Hepatocyte (in vitro differentiated cells): ENCODE data around the gene SEMA6C.

Experiments used
- EZH2phosphoT487 ChIP-seq: fragments of 200-600 bp; sonication (generic); IDR thresholded peaks from one replicate; pipeline ENCODE4 v1.6.1; 2018; ENCODE audit warnings: antibody characterized with exemption, mild to moderate bottlenecking, low read depth, moderate library complexity; ENCODE audit not compliant: unreplicated experiment, severe bottlenecking
- TF ChIP-seq, protein P1 (sequence below): fragments of 200-600 bp; sonication (generic); IDR thresholded peaks from 2 replicates; pipeline ENCODE4 v1.5.1; 2016; ENCODE audit warnings: antibody characterized with exemption, mild to moderate bottlenecking; ENCODE audit not compliant: poor library complexity

DNA sequence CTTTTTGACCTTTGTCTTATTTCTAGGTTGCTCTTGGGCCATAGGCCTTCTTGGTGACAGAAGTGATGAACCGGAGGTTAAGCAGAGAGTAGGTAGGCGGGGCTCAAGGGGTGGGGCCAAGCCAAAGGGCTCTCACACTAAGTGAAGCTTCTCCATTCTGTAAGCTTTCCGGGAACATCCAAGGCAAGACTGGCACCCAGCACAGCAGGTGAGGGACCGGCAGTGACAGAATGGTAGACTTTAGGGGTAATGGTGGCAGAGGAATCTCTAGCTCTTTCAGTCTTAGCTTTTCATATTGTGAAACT lies 10.0 kb upstream of the SEMA6C start, which contains the start of gene TNFAIP8L2:
- TF ChIP-seq, protein P1, sequence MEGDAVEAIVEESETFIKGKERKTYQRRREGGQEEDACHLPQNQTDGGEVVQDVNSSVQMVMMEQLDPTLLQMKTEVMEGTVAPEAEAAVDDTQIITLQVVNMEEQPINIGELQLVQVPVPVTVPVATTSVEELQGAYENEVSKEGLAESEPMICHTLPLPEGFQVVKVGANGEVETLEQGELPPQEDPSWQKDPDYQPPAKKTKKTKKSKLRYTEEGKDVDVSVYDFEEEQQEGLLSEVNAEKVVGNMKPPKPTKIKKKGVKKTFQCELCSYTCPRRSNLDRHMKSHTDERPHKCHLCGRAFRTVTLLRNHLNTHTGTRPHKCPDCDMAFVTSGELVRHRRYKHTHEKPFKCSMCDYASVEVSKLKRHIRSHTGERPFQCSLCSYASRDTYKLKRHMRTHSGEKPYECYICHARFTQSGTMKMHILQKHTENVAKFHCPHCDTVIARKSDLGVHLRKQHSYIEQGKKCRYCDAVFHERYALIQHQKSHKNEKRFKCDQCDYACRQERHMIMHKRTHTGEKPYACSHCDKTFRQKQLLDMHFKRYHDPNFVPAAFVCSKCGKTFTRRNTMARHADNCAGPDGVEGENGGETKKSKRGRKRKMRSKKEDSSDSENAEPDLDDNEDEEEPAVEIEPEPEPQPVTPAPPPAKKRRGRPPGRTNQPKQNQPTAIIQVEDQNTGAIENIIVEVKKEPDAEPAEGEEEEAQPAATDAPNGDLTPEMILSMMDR, result no peak
- TF ChIP-seq EZH2phosphoT487, result no peak
